ENCODE data around the gene HSD17B8.

The HSD17B8 gene

DNA sequence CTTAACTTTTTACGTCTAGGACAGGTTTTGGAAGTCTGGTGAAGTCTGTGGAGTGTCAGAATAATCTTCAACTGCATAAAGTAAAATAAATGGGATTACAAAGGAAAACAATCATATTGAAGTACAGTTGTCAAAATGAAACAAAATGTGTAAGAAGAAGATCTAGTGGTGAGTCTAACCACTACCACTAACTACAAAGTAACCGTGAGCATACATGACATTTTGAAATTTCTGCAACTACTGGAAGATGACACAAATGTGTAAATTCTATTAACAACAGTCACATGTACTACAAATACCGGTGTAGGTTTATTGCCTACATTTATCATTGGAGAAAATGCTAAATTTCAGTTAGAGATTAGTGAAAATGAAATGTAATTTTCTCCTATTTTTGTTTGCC is 37.5 kb downstream of the HSD17B8 start:
- Histone ChIP-seq H3K4me3 (ENCODE audit: low read length) (no peak overlapping the region), H3K27me3 (ENCODE audit: control insufficient read depth, insufficient read depth, low read length) (peaks cover 8% of the 10 kb centered on the region), H3K36me3 (ENCODE audit: control insufficient read depth, low read depth, low read length) (no peaks in the 10 kb centered on the region), H3K4me1 (ENCODE audit: control insufficient read depth, low read depth, low read length) (no peaks in the 10 kb centered on the region), H3K27ac (ENCODE audit: low read length) (no peak overlapping the region), H3K9ac (ENCODE audit: low read length) (no peak overlapping the region), H3K9me3 (ENCODE audit: control insufficient read depth, low read depth, low read length) (no peaks in the 10 kb centered on the region)

DNA sequence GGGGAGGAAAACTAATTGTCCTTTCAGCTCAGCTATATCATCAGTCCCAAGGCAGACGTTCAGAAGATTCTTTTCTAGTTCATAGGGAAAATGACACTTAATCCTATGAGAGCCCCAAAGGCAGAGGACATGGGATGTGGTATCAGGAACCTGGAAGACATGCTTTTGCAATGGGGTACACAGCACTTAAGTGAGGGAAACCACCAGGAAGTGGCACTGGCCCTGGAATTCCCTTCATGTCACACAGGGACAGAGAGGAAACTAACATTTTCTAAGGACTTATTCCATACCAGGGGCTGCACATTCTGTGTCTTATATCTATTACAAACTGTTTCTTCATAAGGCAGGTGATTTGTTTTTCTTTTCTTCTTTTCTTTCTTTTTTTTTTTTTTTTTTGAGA is 39.0 kb downstream of the HSD17B8 start:
- no peak overlapping the region for H3K9ac ChIP-seq (ENCODE audit: low read length)
- H3K36me3 ChIP-seq (ENCODE audit: control insufficient read depth, low read depth, low read length): no peaks in the 10 kb centered on the region
- peaks cover 23% of the 10 kb centered on the region for H3K27me3 ChIP-seq (ENCODE audit: control insufficient read depth, insufficient read depth, low read length)
- no peak overlapping the region for H3K27ac ChIP-seq (ENCODE audit: low read length)
- no peak overlapping the region for H3K4me3 ChIP-seq (ENCODE audit: low read length)
- H3K4me1 ChIP-seq (ENCODE audit: control insufficient read depth, low read depth, low read length): peaks cover 1% of the 10 kb centered on the region
- no peaks in the 10 kb centered on the region for H3K9me3 ChIP-seq (ENCODE audit: control insufficient read depth, low read depth, low read length)

DNA sequence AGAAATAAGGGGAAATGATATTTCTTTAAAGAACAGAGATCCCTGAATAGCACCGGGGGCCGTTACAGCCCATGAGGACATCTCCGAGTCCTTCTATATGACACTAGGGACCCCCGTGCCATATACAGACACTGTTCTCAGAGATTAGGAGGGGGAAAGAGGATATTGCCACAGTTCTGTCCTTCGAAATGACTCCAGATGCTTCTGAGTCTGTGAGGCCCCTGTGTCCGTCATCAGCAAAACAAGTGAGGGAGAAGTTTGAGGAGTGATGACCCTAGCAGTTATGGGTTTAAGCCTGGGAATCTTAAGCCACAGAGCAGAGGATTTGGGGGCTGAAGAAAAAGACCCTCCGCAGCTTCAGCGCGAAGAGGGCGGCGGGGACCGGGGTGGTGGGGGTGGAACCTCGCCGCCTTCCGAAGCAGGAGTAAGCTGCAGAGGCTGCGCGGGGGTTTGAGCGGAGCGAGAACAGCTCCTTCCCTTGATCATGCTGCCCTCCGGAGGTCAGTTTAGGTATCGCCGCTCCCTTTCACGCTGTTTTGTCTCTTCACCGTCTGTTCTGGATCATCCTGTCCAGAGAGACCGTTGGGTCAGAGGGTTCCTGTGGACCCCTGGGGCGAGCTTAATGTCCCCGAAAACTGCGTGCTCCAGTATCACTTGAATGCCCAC is 43.7 kb downstream of the HSD17B8 start:
- no peaks in the 10 kb centered on the region for H3K9me3 ChIP-seq (ENCODE audit: control insufficient read depth, low read depth, low read length)
- peaks cover 11% of the 10 kb centered on the region for H3K4me1 ChIP-seq (ENCODE audit: control insufficient read depth, low read depth, low read length)
- H3K27me3 ChIP-seq (ENCODE audit: control insufficient read depth, insufficient read depth, low read length): peaks cover 27% of the 10 kb centered on the region
- no peak overlapping the region for H3K27ac ChIP-seq (ENCODE audit: low read length)
- H3K4me3 ChIP-seq (ENCODE audit: low read length): peak overlapping the region; percentile 58
- H3K36me3 ChIP-seq (ENCODE audit: control insufficient read depth, low read depth, low read length): no peaks in the 10 kb centered on the region
- H3K9ac ChIP-seq (ENCODE audit: low read length): peak overlapping the region; percentile 49

DNA sequence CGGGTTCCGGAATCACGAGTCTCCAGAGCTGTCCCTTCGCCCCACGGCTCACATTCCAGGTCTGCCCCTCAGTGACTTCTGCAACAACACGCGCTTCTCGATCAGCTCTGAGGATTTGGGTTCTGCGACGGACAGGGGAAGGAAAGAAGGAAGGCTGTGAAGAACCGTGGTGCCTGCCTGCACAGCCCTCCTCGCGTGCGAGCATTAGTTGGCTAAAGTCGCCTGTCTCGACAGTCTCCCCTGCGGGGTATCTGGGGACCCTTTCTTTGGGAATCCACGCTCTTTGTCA is 44.1 kb downstream of the HSD17B8 start:
- Histone ChIP-seq H3K36me3 (ENCODE audit: control insufficient read depth, low read depth, low read length) (no peaks in the 10 kb centered on the region), H3K9me3 (ENCODE audit: control insufficient read depth, low read depth, low read length) (no peaks in the 10 kb centered on the region), H3K27ac (ENCODE audit: low read length) (no peak overlapping the region), H3K9ac (ENCODE audit: low read length) (no peak overlapping the region), H3K27me3 (ENCODE audit: control insufficient read depth, insufficient read depth, low read length) (peaks cover 27% of the 10 kb centered on the region), H3K4me1 (ENCODE audit: control insufficient read depth, low read depth, low read length) (peaks cover 11% of the 10 kb centered on the region), H3K4me3 (ENCODE audit: low read length) (peak overlapping the region; percentile 58)

DNA sequence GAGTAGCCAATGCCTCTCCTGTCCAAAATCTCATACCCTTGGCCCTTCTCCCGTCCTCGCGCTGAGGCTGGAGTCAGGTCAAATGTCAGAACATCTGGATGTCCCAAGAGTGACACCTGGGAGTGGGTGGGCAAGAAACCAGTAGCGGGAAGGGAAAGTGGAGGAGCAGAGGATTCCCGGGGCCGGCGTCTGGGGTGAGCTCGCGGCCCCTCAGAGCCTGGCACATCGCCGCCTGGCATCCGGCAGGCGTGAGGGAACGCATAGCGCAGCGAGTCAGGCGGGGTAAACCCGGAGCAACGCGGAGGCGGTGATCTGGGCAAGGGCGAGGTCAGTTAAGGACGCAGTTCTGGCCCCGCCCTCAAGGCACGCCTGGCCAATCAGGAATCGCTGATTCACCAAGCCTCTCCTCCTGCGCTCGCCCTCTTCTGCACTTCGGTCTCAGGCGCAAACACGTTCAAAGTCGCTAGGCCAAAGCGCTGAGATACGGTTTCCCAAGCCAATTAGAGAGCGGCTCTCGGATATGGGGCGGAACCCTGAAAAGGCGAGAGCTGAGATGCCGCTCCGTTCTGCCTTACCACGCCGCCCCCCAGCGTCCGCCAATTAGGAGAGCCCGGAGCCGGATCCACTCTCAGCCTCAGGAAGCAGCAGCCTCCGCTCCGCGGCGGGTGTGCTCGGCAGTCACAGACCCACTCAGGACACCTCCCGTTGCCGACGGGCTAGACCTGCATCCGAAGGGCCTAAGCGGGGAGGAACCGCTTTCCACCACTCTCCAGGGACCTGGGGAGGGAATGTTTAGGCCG is 44.7 kb downstream of the HSD17B8 start:
- no peaks in the 10 kb centered on the region for H3K9me3 ChIP-seq (ENCODE audit: control insufficient read depth, low read depth, low read length)
- H3K4me3 ChIP-seq (ENCODE audit: low read length): peak overlapping the region; percentile 70
- H3K27me3 ChIP-seq (ENCODE audit: control insufficient read depth, insufficient read depth, low read length): peaks cover 27% of the 10 kb centered on the region
- H3K36me3 ChIP-seq (ENCODE audit: control insufficient read depth, low read depth, low read length): no peaks in the 10 kb centered on the region
- peak overlapping the region; percentile 47 for H3K9ac ChIP-seq (ENCODE audit: low read length)
- H3K4me1 ChIP-seq (ENCODE audit: control insufficient read depth, low read depth, low read length): peaks cover 11% of the 10 kb centered on the region
- H3K27ac ChIP-seq (ENCODE audit: low read length): no peak overlapping the region

DNA sequence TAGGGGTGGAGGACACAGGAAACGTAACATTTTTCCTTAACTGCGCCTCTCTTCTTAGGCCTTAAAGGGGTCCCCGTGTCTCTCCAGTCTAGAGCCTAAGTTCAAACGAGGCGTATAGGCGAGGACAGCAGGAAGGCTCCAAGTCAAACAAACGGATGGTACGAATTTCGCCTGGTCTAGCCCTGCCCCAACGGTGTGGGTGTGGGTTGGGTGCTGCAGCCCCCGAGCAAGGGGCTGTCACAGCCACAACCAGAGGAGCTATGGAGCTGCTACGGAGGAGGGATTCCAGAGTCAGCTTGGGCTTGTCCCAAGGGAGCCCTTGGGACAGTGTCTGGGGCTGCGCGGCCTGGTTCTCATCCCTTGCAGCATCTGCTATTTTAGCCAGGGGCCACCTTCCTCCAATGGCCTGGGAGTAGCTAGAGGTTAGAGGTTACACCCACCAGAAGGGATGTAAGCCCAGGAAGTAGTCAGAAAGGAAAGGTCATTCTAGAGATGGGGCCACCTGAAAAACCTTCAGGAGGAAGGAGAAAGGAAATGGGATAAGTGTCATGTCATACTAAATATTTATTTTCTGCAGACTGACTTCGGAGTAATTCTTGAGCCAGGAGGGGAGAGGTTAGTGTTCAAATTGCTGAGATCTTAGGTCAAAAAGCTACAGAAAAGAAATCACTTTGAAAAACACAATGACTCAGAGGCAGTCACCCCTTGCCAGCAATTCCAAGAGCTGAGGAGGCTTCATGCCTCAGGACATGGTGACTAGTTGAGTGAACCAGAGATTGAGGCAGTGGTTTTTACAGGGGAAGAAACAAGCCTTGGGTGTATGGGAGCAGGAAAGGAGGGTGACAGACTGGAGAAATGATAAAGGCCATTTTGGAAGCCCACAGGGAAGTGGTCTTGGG is 45.5 kb downstream of the HSD17B8 start:
- Histone ChIP-seq H3K36me3 (ENCODE audit: control insufficient read depth, low read depth, low read length) (no peaks in the 10 kb centered on the region), H3K4me3 (ENCODE audit: low read length) (peak overlapping the region; percentile 70), H3K9me3 (ENCODE audit: control insufficient read depth, low read depth, low read length) (no peaks in the 10 kb centered on the region), H3K27ac (ENCODE audit: low read length) (no peak overlapping the region), H3K9ac (ENCODE audit: low read length) (peak overlapping the region; percentile 47), H3K4me1 (ENCODE audit: control insufficient read depth, low read depth, low read length) (peaks cover 11% of the 10 kb centered on the region), H3K27me3 (ENCODE audit: control insufficient read depth, insufficient read depth, low read length) (peaks cover 27% of the 10 kb centered on the region)

DNA sequence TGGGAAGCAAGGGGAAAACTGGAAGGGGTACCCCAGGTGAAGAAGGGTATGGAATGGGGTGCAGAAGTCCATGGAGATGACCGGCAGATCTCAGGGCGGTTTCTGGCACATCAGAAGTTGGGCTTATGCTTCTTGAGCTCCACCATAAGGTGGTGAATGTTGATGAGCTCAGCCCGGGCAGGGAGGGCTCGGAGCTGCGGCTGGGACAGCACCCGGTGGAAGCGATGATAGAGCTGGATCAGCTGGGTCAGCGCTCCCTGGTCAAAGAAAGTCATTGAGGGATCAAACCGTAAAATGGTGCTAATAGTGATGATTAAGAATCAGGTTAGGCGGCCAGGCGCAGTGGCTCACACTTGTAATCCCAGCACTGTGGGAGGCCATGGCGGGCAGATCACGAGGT is 46.3 kb downstream of the HSD17B8 start:
- Histone ChIP-seq H3K27me3 (ENCODE audit: control insufficient read depth, insufficient read depth, low read length) (peaks cover 27% of the 10 kb centered on the region), H3K27ac (ENCODE audit: low read length) (no peak overlapping the region), H3K4me3 (ENCODE audit: low read length) (no peak overlapping the region), H3K36me3 (ENCODE audit: control insufficient read depth, low read depth, low read length) (no peaks in the 10 kb centered on the region), H3K9me3 (ENCODE audit: control insufficient read depth, low read depth, low read length) (no peaks in the 10 kb centered on the region), H3K9ac (ENCODE audit: low read length) (no peak overlapping the region), H3K4me1 (ENCODE audit: control insufficient read depth, low read depth, low read length) (peaks cover 11% of the 10 kb centered on the region)

DNA sequence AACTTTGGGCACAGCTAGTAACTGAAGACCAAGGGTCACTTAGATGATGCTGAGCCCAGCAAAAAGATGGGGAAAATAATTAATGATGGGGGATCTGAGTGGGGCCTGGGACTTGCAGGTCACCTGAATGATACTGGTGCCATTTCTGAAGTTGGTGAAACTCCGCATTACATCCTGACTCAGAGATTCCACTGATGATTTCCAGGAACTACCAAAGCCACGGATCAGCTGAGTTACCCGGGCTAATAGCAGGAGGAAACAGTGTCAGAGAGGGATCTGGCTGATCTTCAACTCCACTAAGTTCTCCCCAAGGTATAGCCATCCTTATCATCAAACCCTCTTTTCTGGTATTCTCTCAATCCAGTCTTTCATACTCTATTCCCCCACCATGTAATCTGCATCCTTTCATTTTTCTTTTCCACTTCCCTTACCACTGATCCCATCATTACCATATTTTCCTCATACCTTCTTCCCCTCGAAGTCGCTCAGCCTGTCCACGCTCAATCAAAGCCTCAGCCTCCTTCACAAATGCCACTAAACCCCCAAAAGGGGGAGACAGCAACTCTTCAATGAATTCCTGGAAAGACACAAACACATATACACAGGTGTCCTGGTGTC is 47.0 kb downstream of the HSD17B8 start:
- Histone ChIP-seq H3K27me3 (ENCODE audit: control insufficient read depth, insufficient read depth, low read length) (peaks cover 23% of the 10 kb centered on the region), H3K4me3 (ENCODE audit: low read length) (no peak overlapping the region), H3K27ac (ENCODE audit: low read length) (no peak overlapping the region), H3K9ac (ENCODE audit: low read length) (no peak overlapping the region), H3K4me1 (ENCODE audit: control insufficient read depth, low read depth, low read length) (peaks cover 11% of the 10 kb centered on the region), H3K36me3 (ENCODE audit: control insufficient read depth, low read depth, low read length) (no peaks in the 10 kb centered on the region), H3K9me3 (ENCODE audit: control insufficient read depth, low read depth, low read length) (no peaks in the 10 kb centered on the region)

DNA sequence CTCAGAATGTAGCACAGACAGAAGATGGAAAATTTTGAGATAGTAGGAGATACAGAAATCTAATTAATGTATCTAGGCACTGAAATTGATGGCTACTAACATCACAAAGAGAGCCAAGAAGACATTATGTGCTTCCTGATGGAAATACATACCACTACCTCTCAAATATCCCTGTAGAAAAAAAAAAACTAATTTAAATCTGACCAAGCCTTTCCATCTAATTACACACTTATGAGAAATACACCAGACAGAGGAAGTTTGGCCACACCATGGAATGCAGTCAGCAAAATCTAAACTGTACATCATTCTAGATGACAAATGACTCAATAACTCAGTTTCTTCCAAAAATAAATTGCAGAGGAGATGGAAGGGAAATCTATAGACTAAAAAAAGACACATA is 48.3 kb downstream of the HSD17B8 start:
- Histone ChIP-seq H3K27ac (ENCODE audit: low read length) (no peak overlapping the region), H3K9me3 (ENCODE audit: control insufficient read depth, low read depth, low read length) (no peaks in the 10 kb centered on the region), H3K4me1 (ENCODE audit: control insufficient read depth, low read depth, low read length) (peaks cover 11% of the 10 kb centered on the region), H3K36me3 (ENCODE audit: control insufficient read depth, low read depth, low read length) (peaks cover 6% of the 10 kb centered on the region), H3K9ac (ENCODE audit: low read length) (no peak overlapping the region), H3K4me3 (ENCODE audit: low read length) (no peak overlapping the region), H3K27me3 (ENCODE audit: control insufficient read depth, insufficient read depth, low read length) (peaks cover 11% of the 10 kb centered on the region)

DNA sequence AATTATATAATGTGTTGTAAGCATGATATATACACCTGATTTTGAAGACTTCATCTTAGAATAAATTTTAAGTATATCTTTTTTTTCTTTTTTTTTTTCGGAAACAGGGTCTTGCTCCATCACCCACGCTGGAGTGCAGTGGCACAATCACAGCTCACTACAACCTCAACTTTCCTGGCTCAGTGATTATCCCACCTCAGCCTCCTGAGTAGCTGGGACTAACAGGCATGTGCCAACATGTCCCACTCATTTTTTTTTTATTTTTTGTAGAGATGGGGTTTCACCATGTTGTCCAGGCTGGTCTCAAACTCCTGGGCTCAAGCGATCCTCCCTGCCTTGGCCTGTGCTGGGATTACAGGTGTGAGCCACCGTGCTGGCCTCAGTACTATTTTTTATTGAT is 50.1 kb downstream of the HSD17B8 start:
- H3K4me1 ChIP-seq (ENCODE audit: control insufficient read depth, low read depth, low read length): peaks cover 6% of the 10 kb centered on the region
- H3K36me3 ChIP-seq (ENCODE audit: control insufficient read depth, low read depth, low read length): peaks cover 6% of the 10 kb centered on the region
- H3K27me3 ChIP-seq (ENCODE audit: control insufficient read depth, insufficient read depth, low read length): no peaks in the 10 kb centered on the region
- H3K27ac ChIP-seq (ENCODE audit: low read length): no peak overlapping the region
- H3K9me3 ChIP-seq (ENCODE audit: control insufficient read depth, low read depth, low read length): no peaks in the 10 kb centered on the region
- no peak overlapping the region for H3K9ac ChIP-seq (ENCODE audit: low read length)
- H3K4me3 ChIP-seq (ENCODE audit: low read length): no peak overlapping the region
